Measurements from ENCODE around the gene WASL.

- TF ChIP-seq EP300 (IDR thresholded peaks at IDR 0.05): no peak
- TF ChIP-seq POLR2A (IDR thresholded peaks at IDR 0.05): no peak
Observed at GRCh38 chr7:123746931-123747488, 1.8 kb downstream of the WASL start.

All from tibial nerve (tissue), 3 donors.